ENCODE measurements around the gene FKBP15. TPM values are rescaled to one million over a fixed set of nuclear protein-coding genes. Genes with fewer than 3 reads are reported as not detected.

The FKBP15 gene
- polyA plus RNA-seq, 1 of the 3 experiments (the other 2 are of a cell fraction): 13.9 TPM

- no peaks in the 10 kb centered on the region for H3K36me3 ChIP-seq (replicated peaks in 1 of 2; ENCODE audit: control insufficient read depth in 1 of 2, insufficient read depth in 2 of 2, low read length in 1 of 2)
- H3K9me3 ChIP-seq: no peaks in the 10 kb centered on the region
- H3K4me3 ChIP-seq (ENCODE audit: low read depth in 2 of 2, low read length in 1 of 2): no peak overlapping the region
- H3K9me2 ChIP-seq: no peaks in the 10 kb centered on the region
- H3K27me3 ChIP-seq (ENCODE audit: insufficient read depth): no peaks in the 10 kb centered on the region
- POLR2A ChIA-PET: no interaction called here
- H3K4me1 ChIP-seq (ENCODE audit: control insufficient read depth in 1 of 2, insufficient read depth in 2 of 2, low read depth in 1 of 2, low read length in 1 of 2): peaks cover 0 to 4% of the 10 kb centered on the region in 2 experiments; a peak in 1 of 4 replicates
- H3K79me2 ChIP-seq (ENCODE audit: insufficient read depth): no peaks in the 10 kb centered on the region
- WGBS (ENCODE audit: low lambda C conversion rate): 83% methylated on average over 3 of the region's 6 CpGs
- H4K20me1 ChIP-seq (ENCODE audit: insufficient read depth): no peaks in the 10 kb centered on the region
- H3K9ac ChIP-seq: no peak overlapping the region
- H3K27ac ChIP-seq (ENCODE audit: low read depth in 2 of 2, low read length in 1 of 2): no peak overlapping the region
- H3F3A ChIP-seq (replicated peaks; ENCODE audit: insufficient read depth): no peaks in the 10 kb centered on the region
- no peak overlapping the region for H2AFZ ChIP-seq (ENCODE audit: low read depth)
- CTCF ChIA-PET: interaction anchor here (0.6 to 1.5 kb wide), 2 partner anchors 14 to 122 kb away, joined by 3 to 5 read pairs; partner anchors contain the start of gene CDC26
- DNase-seq: no peak
- no peak overlapping the region for H3K4me2 ChIP-seq
- TF ChIP-seq RXRA (IDR thresholded peaks at IDR 0.05; ENCODE audit: borderline replicate concordance, low read depth): no peak
- no peak for TF ChIP-seq SMC3 (IDR thresholded peaks at IDR 0.05; ENCODE audit: low read depth, low read length)
- TF ChIP-seq MAX (IDR thresholded peaks at IDR 0.05; ENCODE audit: low read depth): no peak
- no peak for TF ChIP-seq YY1 (IDR thresholded peaks at IDR 0.05; ENCODE audit: low read depth)
- TF ChIP-seq USF1 (IDR thresholded peaks at IDR 0.05; ENCODE audit: borderline replicate concordance, low read depth): no peak
- no peak for TF ChIP-seq MEF2A (IDR thresholded peaks at IDR 0.05; ENCODE audit: borderline replicate concordance, low read depth)
- TF ChIP-seq, protein P1, sequence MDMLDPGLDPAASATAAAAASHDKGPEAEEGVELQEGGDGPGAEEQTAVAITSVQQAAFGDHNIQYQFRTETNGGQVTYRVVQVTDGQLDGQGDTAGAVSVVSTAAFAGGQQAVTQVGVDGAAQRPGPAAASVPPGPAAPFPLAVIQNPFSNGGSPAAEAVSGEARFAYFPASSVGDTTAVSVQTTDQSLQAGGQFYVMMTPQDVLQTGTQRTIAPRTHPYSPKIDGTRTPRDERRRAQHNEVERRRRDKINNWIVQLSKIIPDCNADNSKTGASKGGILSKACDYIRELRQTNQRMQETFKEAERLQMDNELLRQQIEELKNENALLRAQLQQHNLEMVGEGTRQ (IDR thresholded peaks at IDR 0.05; ENCODE audit: borderline replicate concordance, low read depth, low read length): no peak
- no peak for TF ChIP-seq REST (IDR thresholded peaks at IDR 0.05; ENCODE audit: low read depth, low read length)
- no peak for TF ChIP-seq FOXJ3 (CRISPR knock-in tag; IDR thresholded peaks at IDR 0.05)
- TF ChIP-seq FOSL2 (IDR thresholded peaks at IDR 0.05; ENCODE audit: borderline replicate concordance, low read depth): no peak
- no peak for TF ChIP-seq GATA2 (CRISPR knock-in tag; IDR thresholded peaks at IDR 0.05)
- no peak for TF ChIP-seq EP300 (IDR thresholded peaks at IDR 0.05; ENCODE audit: borderline replicate concordance in 1 of 2, low read depth in 1 of 2, low read length in 1 of 2)
- no peak for TF ChIP-seq GABPA (IDR thresholded peaks at IDR 0.05; ENCODE audit: low read depth)
- TF ChIP-seq RFX5 (IDR thresholded peaks at IDR 0.05; ENCODE audit: low read length): no peak
Observed at GRCh38 chr9:113153599-113153998, 67.5 kb downstream of the FKBP15 start.

Measured in SK-N-SH (cell line).